Stimulated activated CD4-positive, alpha-beta T cell treated with anti-CD3 and anti-CD28 coated beads, Interleukin-2, amount 100 ng/mL, for 48 hours (primary cell): ENCODE measurements around the gene GIGYF1.

Experiments
- DNase-seq, 2 donors: peaks; one replicate each; pipeline ENCODE4 v3.0.0-alpha.2; 2020

GIGYF1 gene

DNA sequence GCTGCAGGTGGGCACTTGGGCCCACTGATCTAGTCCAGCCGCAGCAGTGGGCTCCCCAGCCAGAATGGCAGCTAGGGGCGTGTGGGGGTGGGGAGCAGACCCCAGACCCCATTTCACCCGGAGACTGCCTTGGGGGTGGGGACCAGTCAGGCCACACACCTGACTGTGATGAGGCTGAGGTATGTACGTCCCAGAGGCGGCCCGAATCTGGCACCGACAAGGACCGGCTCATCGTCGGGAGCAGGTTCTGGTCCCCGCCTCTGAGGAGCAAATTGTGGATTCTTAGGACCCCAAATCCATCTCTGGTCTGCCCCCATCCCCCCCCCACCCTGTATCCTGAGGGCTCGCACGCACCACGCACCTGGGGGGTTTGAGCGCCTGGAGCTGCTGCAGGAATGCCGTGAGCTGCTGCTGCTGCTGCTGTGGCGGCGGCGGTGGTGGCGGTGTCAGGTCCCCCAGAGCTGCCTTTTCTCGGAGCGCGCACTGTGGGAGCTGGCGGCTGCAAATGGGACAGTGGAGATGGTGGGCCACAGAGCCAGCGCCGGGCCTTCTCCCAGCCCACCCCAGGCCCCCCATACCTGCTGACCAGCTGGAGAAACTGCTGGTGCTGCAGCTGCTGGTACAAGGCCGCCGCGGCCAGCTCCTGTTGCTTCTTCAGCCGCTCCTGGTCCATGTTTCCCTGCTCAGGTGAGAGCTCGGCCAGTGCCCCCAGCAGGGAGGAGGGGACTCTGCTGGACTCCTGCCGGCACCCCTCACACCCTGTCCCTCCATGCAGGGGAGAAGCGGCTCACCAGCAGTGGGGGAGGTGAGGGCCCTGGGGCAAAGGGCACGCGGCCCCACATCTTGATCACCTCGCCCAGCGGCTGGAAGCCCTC lies 10.2 kb downstream of the GIGYF1 start:
- DNase-seq = no peak

GRCh38 chr7:100682991-100683658 lies 10.9 kb downstream of the GIGYF1 start:
- DNase-seq = no peak

DNA sequence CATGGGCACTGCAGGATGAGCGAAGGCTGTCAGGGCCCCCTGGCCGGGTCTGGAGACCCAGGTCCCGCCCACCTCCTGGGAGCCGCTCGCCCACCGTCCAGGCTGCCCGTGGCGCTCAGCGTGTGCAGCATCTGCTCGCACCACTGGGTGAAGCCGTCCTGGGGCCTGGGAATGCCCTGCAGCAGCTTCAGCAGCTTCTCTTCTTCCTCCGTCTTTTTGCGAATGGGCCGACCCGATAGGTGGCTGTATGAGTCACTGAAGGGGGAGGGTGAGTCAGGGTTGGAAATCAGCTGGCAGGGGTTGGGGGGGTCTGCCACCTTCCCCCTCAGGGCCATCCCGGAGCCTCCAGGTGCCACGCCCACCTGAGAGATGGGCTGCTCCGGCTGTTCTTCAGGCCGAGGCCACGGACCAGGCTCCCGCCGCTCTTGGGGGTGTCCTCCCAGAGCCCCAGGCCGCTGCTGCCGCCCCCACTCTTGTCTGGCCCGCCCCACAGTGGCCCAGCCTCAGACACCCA lies 11.8 kb downstream of the GIGYF1 start:
- DNase-seq = no peak

GRCh38 chr7:100681491-100682227 lies 12.4 kb downstream of the GIGYF1 start:
- no peak for DNase-seq

GRCh38 chr7:100680576-100681271 lies 13.3 kb downstream of the GIGYF1 start:
- DNase-seq = no peak

- DNase-seq = no peak
Observed at GRCh38 chr7:100679927-100680575, 14.0 kb downstream of the GIGYF1 start.

- DNase-seq = no peak
Observed at GRCh38 chr7:100679129-100679926, 14.7 kb downstream of the GIGYF1 start.

DNA sequence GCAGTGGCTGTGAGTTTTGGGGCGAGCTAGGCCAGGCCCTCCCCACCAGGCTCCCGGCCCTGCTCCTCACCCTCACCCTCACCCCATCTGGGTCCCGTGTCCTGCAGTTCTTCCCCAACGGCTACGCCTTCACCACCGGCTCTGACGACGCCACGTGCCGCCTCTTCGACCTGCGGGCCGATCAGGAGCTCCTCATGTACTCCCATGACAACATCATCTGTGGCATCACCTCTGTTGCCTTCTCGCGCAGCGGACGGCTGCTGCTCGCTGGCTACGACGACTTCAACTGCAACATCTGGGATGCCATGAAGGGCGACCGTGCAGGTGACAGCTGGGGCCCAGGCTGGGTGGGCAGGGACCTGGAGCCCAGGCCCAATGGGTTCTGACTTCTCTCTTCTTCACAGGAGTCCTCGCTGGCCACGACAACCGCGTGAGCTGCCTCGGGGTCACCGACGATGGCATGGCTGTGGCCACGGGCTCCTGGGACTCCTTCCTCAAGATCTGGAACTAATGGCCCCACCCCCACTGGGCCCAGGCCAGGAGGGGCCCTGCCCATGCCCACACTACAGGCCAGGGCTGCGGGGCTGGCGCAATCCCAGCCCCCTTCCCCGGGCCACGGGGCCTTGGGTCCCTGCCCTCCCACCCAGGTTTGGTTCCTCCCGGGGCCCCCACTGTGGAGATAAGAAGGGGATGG lies 15.6 kb downstream of the GIGYF1 start:
- no peak for DNase-seq

GRCh38 chr7:100677308-100678267 lies 16.5 kb downstream of the GIGYF1 start:
- DNase-seq = no peak

DNA sequence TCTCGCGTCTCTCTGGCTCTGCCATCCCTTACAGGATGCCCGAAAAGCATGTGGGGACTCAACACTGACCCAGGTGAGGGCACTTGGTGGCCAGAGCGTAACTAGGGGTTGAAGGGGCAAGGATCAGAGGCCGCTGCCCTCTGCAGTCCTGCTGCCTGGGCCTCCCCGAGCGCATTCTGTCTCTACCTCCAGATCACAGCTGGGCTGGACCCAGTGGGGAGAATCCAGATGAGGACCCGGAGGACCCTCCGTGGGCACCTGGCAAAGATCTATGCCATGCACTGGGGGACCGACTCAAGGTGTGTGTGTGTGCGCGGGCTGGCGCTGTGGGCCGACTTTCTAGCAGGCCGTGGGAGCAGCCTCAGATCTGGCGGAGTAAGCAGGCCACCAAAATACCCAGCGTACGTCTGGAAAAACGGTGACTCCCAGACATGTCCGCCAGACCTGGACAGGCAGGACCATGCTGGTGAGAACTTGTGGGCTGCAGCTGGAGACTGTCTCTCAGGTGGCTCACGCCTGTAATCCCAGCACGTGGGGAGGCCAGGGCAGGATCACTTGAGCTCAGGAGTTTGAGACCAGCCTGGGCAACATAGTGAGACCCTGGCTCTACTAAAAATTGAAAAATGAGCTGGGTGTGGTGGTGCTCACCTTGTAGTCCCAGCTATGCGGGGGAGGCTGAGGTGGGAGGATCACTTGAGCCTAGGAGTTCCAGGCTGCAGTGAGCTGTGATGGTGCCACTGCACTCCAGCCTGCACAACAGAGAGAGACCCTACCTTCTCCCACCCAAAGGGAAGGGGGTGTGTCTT lies 17.3 kb downstream of the GIGYF1 start:
- no peak for DNase-seq

DNA sequence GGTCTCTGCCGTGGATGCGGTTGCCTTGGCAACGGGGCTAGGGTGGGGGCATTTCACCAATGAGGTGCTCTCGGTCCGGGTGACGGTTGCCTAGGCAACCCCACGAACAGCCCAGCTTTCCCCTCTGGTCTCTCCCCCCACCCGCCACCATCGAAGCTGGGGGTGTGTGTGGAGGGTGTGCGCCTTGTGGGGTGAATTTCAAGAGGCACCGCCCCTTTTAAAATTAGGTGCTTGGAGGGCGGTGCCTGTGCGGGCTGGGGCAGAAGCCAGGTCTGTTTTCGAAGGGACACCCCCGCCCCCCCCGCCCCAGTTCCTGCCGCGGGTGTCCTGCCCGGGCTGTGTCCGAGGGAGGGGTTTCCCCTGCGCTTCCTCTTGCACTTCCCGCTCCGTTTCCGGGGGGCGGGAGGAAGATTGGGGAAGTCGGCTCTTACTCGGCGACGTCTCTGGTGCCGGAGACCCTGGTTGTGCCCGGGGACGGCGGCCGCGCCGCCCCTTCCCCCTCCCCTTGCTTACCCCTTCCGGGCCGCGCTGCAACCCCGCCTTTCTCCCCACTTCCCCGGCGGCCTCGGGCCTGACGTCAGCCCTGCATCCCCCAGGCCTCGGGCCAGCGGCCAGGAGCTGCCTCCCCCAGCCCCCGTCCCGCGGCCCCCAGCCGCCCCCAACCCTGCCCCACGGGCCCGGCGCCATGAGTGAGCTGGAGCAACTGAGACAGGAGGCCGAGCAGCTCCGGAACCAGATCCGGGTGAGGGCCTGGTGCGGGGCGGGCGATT lies 18.3 kb downstream of the GIGYF1 start:
- peak; percentile 57 to 65 for DNase-seq

- no peak for DNase-seq
Observed at GRCh38 chr7:100675105-100675451, 19.0 kb downstream of the GIGYF1 start.

DNA sequence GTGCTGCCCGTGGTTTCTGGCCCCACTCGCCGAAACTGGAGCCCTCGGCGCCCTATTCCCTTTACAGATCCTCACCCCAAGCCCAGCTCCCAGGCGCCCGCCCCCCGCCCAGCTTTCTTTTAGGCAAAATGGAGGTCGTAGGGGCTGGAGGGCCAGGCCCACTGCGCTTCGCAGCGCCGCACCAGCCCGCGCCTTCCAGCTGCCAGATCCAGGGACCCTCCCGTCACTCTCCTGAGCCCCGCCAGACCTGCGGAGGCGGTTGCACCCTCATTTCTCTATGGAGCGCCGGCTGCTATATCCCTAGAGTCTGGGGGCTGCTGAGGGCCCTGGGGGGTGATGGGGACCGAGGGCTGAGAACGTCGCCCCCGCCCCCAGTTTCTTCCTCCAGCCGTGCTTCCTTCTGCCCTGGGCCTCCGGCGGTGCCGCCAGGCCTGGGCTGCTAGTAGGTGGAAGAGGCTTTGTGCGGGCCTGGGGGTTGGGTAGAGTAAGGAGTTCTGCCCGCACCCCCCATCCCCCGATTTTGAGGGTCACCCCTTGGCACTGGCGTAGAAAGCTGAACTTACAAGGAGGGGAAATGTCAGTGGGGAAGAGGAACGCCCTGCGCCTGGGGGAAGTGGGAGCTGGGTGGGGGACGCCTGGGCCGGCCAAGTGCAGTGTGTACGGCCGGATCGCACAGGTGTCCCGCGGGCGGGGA lies 19.5 kb downstream of the GIGYF1 start:
- DNase-seq = no peak

DNA sequence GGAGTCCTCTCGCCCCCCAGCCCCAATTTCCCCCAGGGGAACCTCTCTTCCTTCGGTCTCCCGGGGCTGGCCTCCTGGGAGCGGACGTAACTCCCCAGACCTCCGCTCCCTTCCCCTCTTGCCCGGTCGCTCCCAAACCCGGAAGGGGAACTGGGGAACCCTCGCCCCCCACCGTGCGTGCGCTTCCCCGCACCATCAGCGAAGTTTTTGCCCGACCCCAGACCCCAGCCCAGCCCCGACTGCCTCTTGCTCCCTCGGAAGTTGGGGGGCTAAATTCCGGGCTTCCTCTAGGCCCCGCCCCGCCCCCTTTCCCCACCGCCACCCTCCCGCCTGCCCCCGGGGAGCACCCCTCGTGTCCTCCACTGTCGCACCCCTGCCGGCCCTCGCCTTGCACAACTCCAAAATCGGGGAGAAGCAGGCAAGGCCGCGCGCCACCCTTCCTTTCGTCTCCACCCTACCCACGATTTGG lies 20.1 kb downstream of the GIGYF1 start:
- DNase-seq = no peak

- peak; percentile 100 for DNase-seq
Observed at GRCh38 chr7:100673302-100673941, 20.6 kb downstream of the GIGYF1 start, which contains the start of gene GNB2. Gene GNB2, plus strand, starts transcription at chr7:100673740. Its CDS starts 2,526 bp downstream, at chr7:100676266.
